BLaER1 treated with 17β-estradiol and CSF1 and Interleukin-3, amounts not matched to agents 10 nM and 100 nM (cell line): ENCODE data around the gene ABCB6.

Experiments used
- H3K27ac ChIP-seq, 11 experiments: shearing (Covaris generic); formaldehyde crosslinking; 2 replicates each; pipeline ENCODE4 v1.8.1; 2022
- H3K27me3 ChIP-seq, 11 experiments: shearing (Covaris generic); formaldehyde crosslinking; 2 replicates each; pipeline ENCODE4 v1.8.1; 2022
- H3K36me3 ChIP-seq, 11 experiments: shearing (Covaris generic); formaldehyde crosslinking; 2 replicates each; pipeline ENCODE4 v1.8.1; 2022
- H3K4me1 ChIP-seq, 10 experiments: shearing (Covaris generic); formaldehyde crosslinking; 2 replicates each; pipeline ENCODE4 v1.8.1; 2022
- H3K4me2 ChIP-seq, 11 experiments: shearing (Covaris generic); formaldehyde crosslinking; 2 replicates each; pipeline ENCODE4 v1.8.1; 2022
- H3K4me3 ChIP-seq, 10 experiments: shearing (Covaris generic); formaldehyde crosslinking; 2 replicates each; pipeline ENCODE4 v1.8.1; 2022
- H3K9ac ChIP-seq, 11 experiments: shearing (Covaris generic); formaldehyde crosslinking; 2 replicates each; pipeline ENCODE4 v1.8.1; 2022
- H3K9me3 ChIP-seq, 11 experiments: shearing (Covaris generic); formaldehyde crosslinking; replicated peaks in 1 of 11; 2 replicates each; pipeline ENCODE4 v1.8.1; 2022
- H4K20me1 ChIP-seq, 11 experiments: shearing (Covaris generic); formaldehyde crosslinking; 2 replicates each; pipeline ENCODE4 v1.8.1; 2022
- Cebpa-rat ChIP-seq, 11 experiments: shearing (Covaris generic); IDR thresholded peaks; 2 replicates each; pipeline ENCODE4 v1.8.1; 2022

The ABCB6 gene

DNA sequence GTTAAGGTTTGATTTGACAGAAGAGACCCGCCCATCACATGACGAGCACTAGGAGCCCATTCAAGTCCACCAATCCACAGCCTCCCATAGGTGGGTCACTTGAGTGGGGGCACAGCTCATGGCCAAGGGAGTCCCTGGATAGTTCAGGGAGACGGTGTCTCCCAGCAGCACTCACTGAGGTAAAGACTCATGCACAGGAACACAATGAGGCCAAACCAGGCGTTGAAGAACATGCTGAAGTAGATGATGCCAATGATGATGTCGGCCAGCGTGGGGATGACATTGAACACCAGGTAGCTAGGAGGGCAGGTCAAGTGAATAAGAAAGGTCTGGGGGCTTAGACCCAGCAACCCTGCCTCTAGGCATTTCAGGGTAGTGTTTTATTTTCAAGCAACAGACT lies 4.0 kb downstream of the ABCB6 start:
- no peaks in the 10 kb centered on the region for H3K9me3 ChIP-seq
- H3K36me3 ChIP-seq, result peaks cover 20 to 70% (median 49%) of the 10 kb centered on the region in 11 experiments
- no peak for TF ChIP-seq Cebpa-rat (IDR thresholded peaks at IDR 0.05)
- H3K27ac ChIP-seq, result no peak overlapping the region
- peaks cover under 1 to 37% (median 7%) of the 10 kb centered on the region in 11 experiments; a peak in 14 of 22 replicates for H4K20me1 ChIP-seq
- H3K9ac ChIP-seq, result no peak overlapping the region; a peak in 1 of 22 replicates
- H3K4me2 ChIP-seq, result no peak overlapping the region
- H3K27me3 ChIP-seq, result no peaks in the 10 kb centered on the region
- H3K4me3 ChIP-seq, result no peak overlapping the region
- H3K4me1 ChIP-seq, result peaks cover 47 to 61% (median 51%) of the 10 kb centered on the region in 10 experiments

DNA sequence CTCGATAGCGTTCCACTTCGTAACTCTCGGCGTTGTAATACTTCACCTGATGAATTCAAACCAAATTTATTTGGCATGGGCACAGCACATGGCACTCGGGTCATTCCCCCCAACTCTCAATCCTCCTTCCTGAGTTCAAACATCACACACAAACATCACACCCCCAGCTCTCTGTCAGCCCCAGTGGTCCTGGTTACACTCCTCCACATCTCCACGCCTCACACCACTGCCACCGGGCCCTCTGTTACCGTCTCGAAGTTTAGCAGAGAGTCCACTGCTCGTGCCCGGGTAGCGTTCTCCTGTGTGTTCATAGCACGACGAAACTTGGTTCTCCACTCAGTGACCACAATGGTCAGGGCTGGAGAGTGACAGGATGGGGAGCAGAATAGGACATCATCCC lies 4.6 kb downstream of the ABCB6 start:
- Histone ChIP-seq H3K4me3 (no peak overlapping the region), H3K27me3 (no peaks in the 10 kb centered on the region), H3K36me3 (peaks cover 20 to 73% (median 52%) of the 10 kb centered on the region in 11 experiments; a peak in 21 of 22 replicates), H3K4me2 (no peak overlapping the region), H3K9ac (peak overlapping the region in 4 of 11 experiments; percentile 2 to 37 (median 20); a peak in 4 of 22 replicates), H3K27ac (no peak overlapping the region; a peak in 1 of 22 replicates), H3K4me1 (peaks cover 47 to 61% (median 51%) of the 10 kb centered on the region in 10 experiments), H4K20me1 (peaks cover 0 to 36% (median 5%) of the 10 kb centered on the region in 11 experiments; a peak in 13 of 22 replicates), H3K9me3 (no peaks in the 10 kb centered on the region)
- no peak for TF ChIP-seq Cebpa-rat (IDR thresholded peaks at IDR 0.05)

DNA sequence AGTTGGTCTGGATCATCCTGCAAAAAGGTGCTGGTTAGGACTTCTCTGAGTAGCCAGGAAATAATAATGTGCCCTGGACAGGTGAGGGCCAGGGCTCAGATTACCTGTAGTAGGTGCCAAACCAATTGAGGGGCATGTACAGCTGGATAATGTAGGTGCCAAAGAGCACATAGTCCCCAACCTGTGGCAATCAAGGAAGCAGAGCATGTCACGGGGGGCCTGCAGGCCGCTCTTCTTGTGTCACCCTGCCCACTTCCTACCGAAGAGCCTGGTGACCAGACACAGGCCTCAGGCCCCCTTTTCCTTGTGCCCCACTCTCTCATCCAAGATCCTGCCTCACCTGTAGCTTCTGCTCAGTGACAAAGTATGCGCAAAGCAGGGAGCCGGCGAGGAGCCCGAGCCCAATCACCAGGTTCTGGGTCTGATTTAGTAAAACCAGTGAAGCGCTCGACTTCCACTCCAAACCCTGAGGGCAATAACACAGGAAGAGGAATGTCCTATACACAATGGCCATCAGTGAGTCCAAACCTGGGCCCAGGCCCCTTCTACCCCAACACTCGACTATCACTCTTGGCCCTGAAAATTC lies 5.2 kb downstream of the ABCB6 start:
- no peaks in the 10 kb centered on the region for H3K9me3 ChIP-seq
- peaks cover 47 to 61% (median 53%) of the 10 kb centered on the region in 10 experiments for H3K4me1 ChIP-seq
- peaks cover 0 to 42% (median 5%) of the 10 kb centered on the region in 11 experiments; a peak in 8 of 22 replicates for H4K20me1 ChIP-seq
- peak overlapping the region in 4 of 11 experiments; percentile 2 to 37 (median 15); a peak in 2 of 22 replicates for H3K9ac ChIP-seq
- no peak overlapping the region for H3K4me3 ChIP-seq
- H3K36me3 ChIP-seq, result peaks cover 26 to 78% (median 57%) of the 10 kb centered on the region in 11 experiments
- no peaks in the 10 kb centered on the region for H3K27me3 ChIP-seq
- TF ChIP-seq Cebpa-rat (IDR thresholded peaks at IDR 0.05), result no peak
- H3K4me2 ChIP-seq, result no peak overlapping the region
- peak overlapping the region in 1 of 11 experiments; percentile 1; a peak in 1 of 22 replicates for H3K27ac ChIP-seq

DNA sequence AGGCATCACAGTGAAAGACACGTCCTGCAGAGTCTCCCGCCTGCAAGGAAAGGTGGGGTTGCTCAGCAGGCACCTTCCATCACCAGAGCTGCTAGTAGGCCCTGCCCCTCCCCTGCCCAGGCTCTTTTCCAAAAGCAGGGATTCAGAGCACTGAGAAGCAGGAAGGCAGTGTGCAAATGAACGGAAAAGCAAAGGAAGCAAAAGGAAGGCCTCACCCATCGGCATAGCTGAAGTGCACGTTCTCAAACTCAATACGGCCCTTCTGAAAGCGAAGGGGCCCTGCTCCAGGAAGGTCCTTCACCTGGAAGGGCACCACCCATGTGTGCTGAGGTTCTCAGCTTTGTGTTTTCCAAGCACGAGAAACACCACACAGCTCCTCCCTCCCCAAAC lies 5.7 kb downstream of the ABCB6 start:
- H3K9me3 ChIP-seq, result no peaks in the 10 kb centered on the region
- H3K4me2 ChIP-seq, result no peak overlapping the region
- H3K4me3 ChIP-seq, result no peak overlapping the region
- H3K27ac ChIP-seq, result peak overlapping the region in 2 of 11 experiments; percentile 1 to 4; a peak in 1 of 22 replicates
- no peak overlapping the region for H3K9ac ChIP-seq
- H3K27me3 ChIP-seq, result no peaks in the 10 kb centered on the region
- H3K4me1 ChIP-seq, result peaks cover 47 to 61% (median 53%) of the 10 kb centered on the region in 10 experiments
- H4K20me1 ChIP-seq, result peaks cover 0 to 47% (median 1%) of the 10 kb centered on the region in 11 experiments; a peak in 10 of 22 replicates
- TF ChIP-seq Cebpa-rat (IDR thresholded peaks at IDR 0.05), result no peak
- H3K36me3 ChIP-seq, result peaks cover 31 to 84% (median 62%) of the 10 kb centered on the region in 11 experiments

DNA sequence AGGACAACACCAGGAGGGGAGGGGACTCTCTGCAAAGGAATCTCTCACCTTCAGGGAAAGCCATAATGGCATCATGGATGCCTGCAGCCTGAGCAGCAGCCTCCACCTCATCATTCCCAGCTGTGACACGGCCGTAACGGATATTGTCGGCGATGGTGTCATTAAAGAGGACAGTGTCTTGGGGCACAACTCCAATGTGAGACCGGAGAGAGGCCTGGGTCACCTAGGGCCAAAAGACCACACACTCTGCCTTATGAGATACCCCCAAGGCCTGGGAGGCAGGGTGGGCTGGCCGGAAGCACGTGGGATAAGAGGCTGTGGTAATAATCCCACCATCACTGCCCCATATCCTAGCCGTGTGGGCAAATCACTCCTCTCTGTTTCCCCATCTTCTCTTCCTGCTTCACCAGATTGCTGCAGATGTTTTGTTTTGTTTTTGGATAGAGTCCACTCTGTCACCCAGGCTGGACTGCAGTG lies 7.8 kb downstream of the ABCB6 start:
- peaks cover 0 to 49% (median 6%) of the 10 kb centered on the region in 11 experiments; a peak in 11 of 22 replicates for H4K20me1 ChIP-seq
- peaks cover 31 to 80% (median 63%) of the 10 kb centered on the region in 11 experiments for H3K36me3 ChIP-seq
- TF ChIP-seq Cebpa-rat (IDR thresholded peaks at IDR 0.05), result no peak
- peaks cover 38 to 54% (median 46%) of the 10 kb centered on the region in 10 experiments for H3K4me1 ChIP-seq
- 0 out of 22 replicates have a peak overlapping the region, but pooled peaks of 2 of the 11 experiments have one; percentile 16 to 35 for H3K4me2 ChIP-seq
- no peak overlapping the region; a peak in 1 of 22 replicates for H3K27ac ChIP-seq
- H3K4me3 ChIP-seq, result no peak overlapping the region
- H3K9me3 ChIP-seq, result no peaks in the 10 kb centered on the region
- H3K9ac ChIP-seq, result peak overlapping the region in 5 of 11 experiments; percentile 4 to 84 (median 48); a peak in 4 of 22 replicates
- H3K27me3 ChIP-seq, result no peaks in the 10 kb centered on the region

DNA sequence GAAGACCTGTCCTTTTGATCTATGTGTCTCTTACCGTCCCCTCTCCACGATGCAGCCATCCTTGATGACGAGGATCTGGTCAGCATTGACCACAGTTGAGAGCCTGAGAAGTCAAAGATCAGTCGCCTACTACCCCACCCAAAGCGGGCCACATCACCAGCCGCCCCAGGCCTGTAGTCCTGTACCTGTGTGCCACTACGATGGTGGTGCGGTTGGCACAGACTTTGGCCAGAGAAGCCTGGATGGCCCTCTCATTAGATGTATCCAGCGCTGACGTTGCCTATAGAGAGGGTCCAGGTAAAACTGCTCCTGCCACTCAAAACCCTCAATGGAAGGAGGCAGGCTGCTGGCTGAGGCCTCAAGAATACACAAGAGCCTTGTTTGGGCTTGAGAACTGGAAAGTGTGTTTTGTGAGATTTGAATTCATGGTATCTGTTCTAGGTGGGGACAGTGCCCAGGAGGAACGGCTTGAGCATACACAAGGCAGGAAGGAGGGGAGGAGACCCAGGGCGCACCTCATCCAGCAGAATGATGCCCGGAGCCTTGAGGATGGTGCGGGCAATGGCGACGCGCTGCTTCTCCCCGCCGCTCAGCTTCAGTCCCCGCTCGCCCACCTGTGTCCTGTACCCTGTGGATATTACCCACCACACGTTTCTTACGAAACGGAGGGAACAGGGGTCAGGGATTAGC lies 8.4 kb downstream of the ABCB6 start:
- no peak overlapping the region for H3K4me3 ChIP-seq
- no peaks in the 10 kb centered on the region for H3K9me3 ChIP-seq
- TF ChIP-seq Cebpa-rat (IDR thresholded peaks at IDR 0.05), result no peak
- peaks cover 31 to 74% (median 63%) of the 10 kb centered on the region in 11 experiments for H3K36me3 ChIP-seq
- no peaks in the 10 kb centered on the region for H3K27me3 ChIP-seq
- H3K4me2 ChIP-seq, result peak overlapping the region; percentile 22 to 97 (median 48)
- peaks cover 40 to 51% (median 45%) of the 10 kb centered on the region in 10 experiments for H3K4me1 ChIP-seq
- peak overlapping the region in 10 of 11 experiments; percentile 20 to 84 (median 50); a peak in 16 of 22 replicates for H3K9ac ChIP-seq
- H4K20me1 ChIP-seq, result peaks cover 0 to 46% (median 6%) of the 10 kb centered on the region in 11 experiments; a peak in 11 of 22 replicates
- H3K27ac ChIP-seq, result peak overlapping the region in 8 of 11 experiments; percentile 32 to 63 (median 51); a peak in 15 of 22 replicates

DNA sequence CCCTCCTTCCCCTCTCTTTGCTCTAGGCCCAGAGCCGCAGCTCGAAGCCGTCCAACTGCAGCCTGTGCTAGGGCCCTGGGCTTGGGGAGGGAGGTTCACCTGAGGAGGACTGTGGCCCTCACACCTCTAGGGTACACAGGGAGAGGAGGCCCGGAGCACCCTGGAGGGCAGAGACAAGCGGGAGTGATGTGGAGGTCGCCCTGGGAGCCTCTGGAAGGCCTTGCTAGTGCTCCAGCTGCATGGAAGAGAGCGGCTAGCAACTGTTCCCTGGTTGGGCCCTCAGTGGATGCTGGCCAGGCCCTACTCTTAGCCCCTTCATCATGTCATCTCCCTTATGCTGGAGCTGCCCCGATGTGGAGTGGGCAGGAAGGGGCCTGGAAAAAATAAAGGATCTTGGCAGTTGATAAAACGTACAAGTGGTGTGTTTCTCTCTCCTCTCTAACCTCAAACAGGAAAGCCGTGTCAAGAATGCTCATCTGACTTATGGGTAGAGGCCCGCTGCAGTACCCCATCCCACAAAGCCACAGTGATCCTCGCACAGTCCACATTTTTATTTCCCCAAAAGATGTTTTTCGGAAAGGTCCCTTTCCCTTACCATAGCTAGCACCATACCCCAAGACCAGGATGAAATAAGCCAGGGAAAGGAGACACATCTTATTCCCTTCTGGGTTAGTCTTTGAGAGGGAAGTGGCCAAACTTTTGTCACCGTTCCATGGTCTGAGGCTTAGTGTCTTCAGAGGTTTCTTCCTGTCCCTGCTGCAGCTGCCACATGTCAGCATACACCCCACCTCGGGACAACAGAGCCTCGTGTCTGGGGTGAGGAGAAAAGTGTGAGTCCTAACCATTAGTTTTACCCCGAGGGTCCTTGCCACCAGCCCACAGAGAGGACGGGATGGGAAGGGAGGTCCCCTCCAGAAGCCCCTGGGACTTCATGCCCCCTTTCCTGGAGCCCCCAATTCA lies 9.2 kb downstream of the ABCB6 start:
- Histone ChIP-seq H3K9ac (peak overlapping the region; percentile 2 to 84 (median 48); a peak in 19 of 22 replicates), H4K20me1 (peaks cover 0 to 41% (median 6%) of the 10 kb centered on the region in 11 experiments; a peak in 11 of 22 replicates), H3K4me2 (peak overlapping the region; percentile 22 to 97 (median 48)), H3K27ac (peak overlapping the region in 8 of 11 experiments; percentile 32 to 63 (median 51); a peak in 16 of 22 replicates), H3K4me3 (no peak overlapping the region), H3K9me3 (peaks cover 0 to 2% (median 0%) of the 10 kb centered on the region in 11 experiments; a peak in 2 of 22 replicates), H3K4me1 (peaks cover 40 to 51% (median 45%) of the 10 kb centered on the region in 10 experiments), H3K27me3 (no peaks in the 10 kb centered on the region), H3K36me3 (peaks cover 27 to 66% (median 58%) of the 10 kb centered on the region in 11 experiments)
- TF ChIP-seq Cebpa-rat (IDR thresholded peaks at IDR 0.05), result no peak
